GM18873 (cell line): Measurements from ENCODE around the gene GEMIN8.
A peak's percentile ranks its signal among the peaks of the same experiment; 100 is the strongest.

Experiments used
- ATAC-seq: cut with Tn5 transposase; IDR thresholded peaks from one replicate; pipeline ENCODE4 v1.9.1; 2021; ENCODE audit warnings: mild to moderate bottlenecking, moderate library complexity, moderate number of reproducible peaks; ENCODE audit not compliant: unreplicated experiment, low FRiP score

The GEMIN8 gene, protein sequence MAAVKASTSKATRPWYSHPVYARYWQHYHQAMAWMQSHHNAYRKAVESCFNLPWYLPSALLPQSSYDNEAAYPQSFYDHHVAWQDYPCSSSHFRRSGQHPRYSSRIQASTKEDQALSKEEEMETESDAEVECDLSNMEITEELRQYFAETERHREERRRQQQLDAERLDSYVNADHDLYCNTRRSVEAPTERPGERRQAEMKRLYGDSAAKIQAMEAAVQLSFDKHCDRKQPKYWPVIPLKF

DNA sequence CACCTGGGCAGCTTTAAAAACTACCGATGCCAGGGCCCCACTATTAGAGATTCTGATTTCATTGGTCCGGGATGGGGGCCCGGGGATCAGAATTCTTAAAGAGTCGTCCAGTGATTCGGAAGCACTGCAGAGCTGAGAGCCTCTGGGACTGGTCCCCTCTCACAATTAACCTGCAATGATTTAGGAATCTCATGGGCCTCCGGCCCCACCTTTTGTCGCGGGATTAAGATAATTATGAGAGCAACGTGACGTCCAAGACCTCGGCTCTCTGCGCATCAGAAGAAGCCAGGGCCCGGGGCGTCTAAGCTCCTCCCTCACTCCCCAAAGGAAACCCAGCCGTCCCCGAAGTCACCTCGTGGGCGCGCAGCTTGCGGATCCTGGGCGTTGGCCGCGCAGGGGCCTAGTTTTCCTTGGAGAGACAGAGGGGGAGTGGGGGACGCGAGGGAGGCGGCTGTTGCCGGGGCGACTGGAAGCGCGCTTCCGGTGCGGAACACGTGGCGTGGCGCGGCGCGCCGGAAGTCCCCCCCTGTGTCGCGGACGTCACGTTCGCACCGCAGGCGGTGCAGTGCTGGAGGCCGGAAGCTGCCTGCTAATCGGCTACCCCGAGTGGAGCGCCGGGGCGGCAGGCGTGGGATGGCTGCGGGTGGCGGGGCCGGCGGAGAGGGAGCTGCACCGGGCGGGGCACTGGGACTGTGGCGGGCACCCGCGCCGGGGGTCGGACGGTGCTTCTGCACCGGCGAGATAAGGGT, at the start of gene GEMIN8:
Gene GEMIN8, minus strand, starts transcription at position 468 of the 749 bp plus-strand sequence. CDS start 8,414 bp downstream, outside the sequence.
- peak; percentile 76 for ATAC-seq

DNA sequence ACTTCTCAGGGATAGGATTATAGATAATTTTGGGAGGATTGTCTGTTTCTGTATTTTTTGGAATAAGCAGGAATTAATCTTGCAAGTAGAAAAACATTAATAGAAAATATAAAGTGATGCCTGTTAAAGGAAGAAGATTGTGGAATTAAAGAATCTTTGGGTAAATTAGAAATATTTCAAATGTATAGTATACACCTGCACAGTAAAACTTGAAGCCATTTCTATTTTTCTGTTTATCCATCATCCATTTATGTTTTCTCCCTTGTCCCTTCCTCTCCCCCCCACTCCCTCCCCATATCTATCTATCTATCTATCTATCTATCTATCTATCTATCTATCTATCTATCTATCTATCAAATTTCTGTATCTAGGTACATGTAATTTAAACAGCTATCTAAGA, 46.9 kb upstream of the GEMIN8 start:
- ATAC-seq, result no peak

DNA sequence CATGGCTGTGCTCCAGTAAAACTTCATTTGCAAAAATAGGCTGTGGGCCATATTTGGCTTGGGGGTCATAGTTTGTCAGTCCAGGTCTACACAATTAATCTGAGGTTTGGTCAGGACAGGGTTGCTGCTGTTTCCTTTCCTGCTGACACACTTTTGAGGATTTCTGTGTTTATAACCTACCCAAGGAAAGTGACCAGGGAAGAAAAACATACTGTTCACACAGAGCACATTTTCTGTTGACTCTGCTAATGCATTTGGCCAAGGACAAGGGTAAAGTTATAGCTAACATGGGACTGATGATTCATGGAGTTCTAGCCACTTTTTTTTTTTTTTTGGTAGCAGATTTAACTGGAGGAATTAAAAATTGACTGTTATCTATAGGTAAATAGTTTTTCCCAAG, 43.9 kb upstream of the GEMIN8 start:
- no peak for ATAC-seq

DNA sequence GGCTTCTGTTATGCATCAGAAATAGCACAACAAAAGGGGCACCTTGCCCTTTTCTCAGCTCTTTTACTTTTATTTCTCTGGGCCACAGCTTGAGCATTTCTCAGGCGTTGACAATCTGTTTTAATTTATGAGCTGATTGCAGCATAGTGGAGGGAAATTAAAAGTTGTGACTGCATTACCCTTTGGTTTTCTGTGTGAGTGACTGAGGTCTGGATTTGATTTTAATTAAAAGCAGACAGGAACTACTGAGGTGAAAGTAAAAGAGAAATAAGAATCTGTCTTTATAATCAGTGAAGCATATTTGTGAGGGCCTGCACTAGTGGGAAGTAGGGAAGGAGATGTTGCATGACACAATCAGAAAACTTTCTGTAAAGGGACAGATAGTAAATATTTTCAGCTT, 43.4 kb upstream of the GEMIN8 start:
- no peak for ATAC-seq

DNA sequence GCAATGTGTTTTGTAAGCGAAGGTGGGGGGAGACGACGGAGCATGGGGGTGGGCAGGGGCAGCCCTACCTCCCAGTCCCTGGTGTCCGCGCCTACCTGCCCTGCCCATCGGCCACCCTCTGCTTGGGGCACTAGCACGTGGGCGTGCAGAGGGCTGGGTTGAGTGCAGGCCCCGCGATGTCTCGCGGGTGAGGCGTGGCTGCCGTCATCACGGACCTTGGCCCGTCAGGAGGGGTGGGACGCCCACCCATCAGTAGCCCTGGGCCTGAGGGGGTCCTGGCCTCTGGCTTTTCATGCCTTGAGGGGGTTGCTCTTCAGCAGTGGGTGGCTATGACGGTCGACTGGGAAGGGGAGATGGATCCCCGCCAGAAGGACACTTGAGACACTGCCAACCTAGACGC, 36.1 kb upstream of the GEMIN8 start:
- no peak for ATAC-seq

DNA sequence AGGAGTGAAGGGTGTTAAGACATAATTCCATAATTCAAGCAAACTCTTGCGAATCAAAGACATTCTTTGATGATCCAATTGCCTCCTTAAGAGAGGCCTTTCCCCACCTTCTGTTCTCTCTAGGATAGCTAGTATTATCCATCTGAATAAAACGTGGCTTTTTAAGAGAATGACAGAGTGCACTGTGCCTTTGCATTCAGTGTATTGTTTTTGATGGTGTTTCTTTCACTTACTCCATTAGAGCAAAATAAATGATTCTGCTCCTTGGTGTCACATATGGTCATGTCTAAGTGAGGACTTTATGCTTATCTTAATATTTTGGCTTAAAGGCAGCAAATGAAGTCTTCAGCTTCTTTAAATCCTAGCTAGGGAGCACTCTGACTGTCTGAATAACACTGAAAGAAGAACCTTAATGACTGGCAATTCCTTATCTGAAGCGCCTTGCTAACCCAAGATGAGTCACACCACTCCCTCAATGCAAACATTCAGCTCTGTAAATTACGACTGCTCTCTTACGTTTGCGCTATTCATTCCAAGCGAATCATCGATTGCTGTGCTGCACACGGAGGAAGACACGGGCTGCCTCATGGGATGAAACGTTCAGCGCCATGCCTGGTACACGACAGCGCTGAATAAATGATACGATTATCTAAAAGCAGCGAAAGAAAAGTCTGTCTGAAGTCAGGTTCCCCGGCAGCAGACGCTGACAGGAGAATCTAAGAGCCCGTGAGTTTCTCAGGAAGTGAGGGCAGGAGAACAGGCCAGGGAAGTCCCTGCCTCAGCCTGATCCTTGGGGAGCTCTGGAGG, 35.1 kb upstream of the GEMIN8 start:
- no peak for ATAC-seq

DNA sequence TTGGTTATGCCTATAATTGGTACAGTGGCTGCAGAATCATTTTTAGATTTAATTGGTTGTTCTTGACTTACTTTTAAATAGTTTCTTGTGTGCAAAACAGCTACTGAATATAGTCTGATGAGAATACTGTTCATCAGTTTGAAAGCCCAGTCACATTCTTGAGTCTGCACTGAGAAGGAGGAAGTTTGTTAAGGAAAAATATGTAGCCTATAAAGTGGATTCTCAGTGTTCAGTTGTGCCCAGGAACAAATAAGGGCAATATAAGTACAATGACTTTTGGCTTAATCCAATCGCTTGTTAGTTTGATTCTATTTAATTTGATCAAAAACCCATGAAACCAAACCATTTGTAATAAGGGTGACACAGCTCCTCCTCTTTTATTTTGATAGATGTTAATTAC, 32.8 kb upstream of the GEMIN8 start:
- no peak for ATAC-seq

DNA sequence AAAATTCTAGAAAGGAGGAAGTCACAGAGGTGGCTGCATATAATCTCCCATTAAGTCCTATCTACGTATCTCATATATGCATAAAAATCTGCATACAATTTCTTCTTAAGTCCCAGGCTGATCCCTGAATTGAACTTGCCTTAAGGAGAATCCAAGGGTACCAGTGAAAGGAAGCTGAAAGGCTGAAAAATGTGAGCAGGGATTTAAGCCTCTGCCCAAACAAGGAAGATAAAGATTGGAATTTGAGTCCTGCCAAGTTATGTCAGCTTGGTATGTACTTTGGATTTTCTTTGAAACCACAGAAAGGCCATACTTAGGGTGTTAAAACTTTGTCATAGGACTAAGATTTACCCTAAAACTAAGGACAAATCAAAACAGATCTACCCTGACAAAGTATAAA, 26.5 kb upstream of the GEMIN8 start:
- ATAC-seq, result no peak

DNA sequence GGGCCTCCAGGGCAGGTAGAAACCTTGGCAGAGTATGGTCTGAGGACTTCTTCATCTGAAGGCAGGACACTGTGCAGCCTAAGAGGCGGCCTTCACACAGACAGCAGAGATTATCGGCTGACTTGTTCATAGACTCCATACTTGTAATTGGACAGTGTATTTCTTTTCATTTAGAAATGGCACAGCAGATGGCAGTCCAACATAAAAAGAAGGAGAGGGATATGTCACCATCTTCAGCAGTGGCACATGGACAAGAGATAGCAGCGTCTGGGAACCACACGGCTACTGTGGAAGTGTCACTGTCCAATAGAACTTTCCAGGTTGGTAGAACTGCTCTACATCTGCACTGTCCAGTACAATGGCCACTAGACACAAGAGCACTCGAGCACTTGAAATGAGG, 21.7 kb upstream of the GEMIN8 start:
- no peak for ATAC-seq

DNA sequence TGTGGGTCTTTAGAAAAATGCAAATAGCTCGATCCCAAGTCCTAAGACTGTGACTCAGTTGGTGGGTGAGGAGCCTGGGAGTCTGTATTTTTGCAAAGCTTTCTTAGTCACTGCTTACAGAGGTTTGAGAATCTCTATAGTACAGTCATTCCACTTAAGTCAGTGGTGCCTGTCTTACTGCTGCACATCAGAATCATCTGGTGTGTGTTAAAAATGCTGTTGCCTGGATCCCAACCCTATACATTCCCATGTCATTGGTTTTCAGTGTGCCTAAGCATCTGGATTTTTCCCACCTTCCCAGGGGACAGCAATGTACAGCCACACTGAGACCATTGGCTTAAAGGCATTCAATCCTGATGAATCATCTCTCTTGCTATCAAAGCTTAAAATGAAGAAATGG, 21.0 kb upstream of the GEMIN8 start:
- ATAC-seq, result no peak

DNA sequence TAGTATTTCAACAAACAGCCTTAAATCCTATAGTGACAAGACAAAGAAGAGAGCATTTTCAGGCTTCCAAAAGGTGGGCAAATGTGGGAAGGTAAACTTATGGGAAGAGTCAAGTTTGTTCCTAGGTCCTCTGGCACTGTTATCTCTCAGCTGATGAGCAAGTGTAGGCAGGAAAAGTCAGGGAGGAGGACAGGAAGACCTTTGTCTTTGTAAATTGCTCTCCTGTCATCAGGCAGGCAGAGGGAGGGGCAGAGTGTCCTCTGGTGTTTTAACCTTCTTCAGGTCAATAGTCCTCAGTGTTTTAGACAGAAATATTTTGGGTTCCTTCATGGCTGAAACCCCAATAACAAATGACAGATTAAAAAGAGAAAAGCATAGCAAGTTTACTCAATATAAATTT, 13.5 kb upstream of the GEMIN8 start:
- no peak for ATAC-seq

DNA sequence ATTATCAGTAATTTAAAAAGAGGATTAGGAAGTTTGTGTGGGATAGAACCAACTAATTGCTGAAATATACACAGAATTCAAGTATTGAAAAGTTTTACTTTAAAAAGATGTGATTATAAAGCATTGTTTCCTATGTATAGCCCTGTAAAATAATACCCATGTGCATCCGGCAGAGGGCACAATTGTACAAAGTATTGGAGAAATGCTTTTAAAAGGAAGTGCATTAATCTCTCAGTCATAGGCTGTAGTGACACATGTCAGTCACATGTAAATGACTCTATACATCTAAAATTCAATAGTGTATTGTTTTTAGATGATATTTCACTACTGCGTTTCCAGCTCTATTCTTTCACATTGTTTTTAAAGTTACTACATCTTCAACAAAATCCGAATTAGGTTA, 9.7 kb upstream of the GEMIN8 start:
- peak; percentile 91 for ATAC-seq

DNA sequence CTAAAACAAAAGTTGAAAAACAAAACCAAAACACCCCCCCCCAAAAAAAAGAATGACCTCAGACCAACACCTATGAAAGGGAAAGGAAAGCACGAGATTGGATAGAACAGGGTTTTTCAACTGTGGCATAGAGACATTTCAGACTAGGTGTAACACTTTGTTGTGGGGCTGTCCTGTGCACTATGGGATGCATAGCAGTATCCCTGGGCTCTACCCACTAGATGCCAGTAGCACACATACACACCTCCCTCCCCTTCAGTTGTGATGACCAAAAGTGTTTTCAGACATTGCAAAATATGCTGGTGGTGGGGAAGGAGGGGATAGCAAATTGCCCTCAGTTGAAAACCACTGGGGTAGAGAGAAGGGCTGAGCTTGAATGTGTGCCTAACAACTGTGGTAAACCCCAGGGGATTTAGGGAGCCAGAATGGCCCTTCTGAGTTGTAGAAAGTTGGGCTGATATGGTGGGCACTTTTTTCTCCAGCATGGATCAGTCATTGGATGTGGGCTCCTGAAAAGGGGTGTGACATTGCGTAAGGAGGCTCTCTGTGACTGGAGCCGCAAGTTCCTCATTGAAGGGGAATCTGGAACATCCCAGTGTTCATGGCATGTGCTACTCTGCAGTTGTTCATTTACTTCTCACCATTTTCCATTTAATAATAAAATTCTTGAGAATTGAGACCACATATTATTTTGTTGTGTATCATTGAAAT, 8.8 kb upstream of the GEMIN8 start:
- ATAC-seq, result no peak

DNA sequence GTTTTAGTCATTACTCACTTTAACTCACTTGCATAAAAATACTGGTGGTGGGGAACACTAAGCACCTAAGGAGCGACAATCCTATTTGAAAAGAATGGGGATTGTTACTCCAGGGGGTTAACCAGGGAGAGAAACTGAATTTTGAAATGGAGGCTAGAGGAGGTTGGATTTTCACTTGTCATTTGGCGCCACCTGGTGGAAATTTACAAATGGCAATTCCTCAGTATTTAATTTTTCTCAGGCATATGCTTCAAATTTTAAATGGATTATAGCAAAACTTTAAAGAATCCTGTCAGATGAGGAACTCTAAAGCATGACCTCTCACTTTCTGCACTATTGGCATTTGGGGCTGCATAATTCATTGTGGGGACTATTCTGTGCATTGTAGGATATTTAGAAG, 2.7 kb upstream of the GEMIN8 start:
- no peak for ATAC-seq

DNA sequence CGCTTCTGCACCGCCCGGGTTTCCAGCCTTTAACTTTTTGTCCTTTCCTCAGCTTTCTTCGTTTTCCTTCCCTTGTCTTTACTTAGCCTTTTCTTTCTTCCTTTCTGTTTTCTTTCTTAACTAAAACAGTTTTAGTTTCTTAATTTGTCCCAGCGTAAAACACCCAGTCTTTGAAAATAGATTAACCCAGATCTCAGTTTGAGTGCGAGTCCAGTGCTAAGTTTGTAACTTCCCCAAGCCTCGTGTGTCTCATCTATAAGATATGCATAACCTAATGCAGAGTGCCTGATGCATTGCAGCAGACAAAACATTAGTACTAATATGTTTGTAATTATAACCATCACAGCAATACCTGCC, 460 bp upstream of the GEMIN8 start:
- no peak for ATAC-seq

DNA sequence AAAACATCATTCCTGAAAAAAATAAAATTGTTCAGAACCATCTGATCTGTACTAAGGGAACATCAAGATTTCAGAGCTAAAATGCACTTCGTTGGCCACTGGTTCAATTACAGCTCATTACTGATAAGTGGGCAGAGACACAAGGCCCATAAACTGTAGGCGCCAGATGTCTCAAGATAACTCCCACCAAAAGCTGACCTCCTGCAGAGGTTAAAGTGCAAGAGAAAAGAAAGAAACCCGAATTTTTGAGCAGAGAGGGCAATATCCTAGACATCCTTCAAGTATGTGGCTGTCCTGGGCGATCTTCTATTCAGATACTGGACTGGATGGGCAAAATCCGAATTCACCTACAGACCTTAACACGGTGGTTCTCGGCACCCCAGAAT, 660 bp downstream of the GEMIN8 start:
- ATAC-seq, result no peak

DNA sequence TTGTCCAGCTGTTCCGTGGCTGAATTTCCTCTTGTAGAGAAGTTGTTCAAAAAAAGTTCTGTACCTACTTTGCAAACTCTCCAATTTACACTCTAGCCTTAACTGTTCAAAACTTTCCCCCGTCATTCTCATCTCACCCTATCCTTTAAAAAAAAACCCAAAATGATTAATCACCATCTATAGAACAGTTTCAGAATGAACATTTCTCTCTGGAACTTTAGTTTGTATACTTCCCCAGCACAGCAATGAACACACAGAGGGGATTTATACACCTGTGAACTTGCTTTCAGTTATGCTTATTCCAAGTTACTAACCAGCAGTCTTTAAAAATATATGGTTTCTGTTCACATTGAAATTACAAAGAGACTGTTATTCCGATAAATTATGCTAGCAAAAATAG, 1.2 kb downstream of the GEMIN8 start:
- ATAC-seq, result no peak

DNA sequence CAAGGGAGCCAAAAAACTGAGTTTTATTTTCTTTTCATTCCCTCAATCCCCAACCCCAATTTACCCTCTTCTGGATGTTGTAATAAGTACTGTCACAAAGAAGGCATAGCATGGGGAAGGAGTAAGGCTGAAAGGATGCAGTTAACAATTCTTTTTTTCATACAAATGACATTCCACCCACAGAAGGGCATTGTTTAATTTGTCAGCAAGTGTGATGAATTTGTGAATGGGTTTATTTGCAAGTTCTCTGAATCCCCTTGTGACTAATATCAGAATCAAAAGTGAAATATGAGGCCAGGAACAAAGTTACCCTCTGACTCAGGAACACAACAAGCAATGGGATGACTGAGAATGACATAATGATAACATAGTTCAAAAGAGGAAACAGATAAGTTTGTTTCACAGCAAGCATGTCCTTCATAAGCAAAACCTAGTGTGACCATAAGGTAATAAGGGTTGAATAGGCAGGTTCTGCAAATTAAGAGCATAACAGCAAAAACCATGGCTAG, 2.1 kb downstream of the GEMIN8 start:
- peak; percentile 41 for ATAC-seq

DNA sequence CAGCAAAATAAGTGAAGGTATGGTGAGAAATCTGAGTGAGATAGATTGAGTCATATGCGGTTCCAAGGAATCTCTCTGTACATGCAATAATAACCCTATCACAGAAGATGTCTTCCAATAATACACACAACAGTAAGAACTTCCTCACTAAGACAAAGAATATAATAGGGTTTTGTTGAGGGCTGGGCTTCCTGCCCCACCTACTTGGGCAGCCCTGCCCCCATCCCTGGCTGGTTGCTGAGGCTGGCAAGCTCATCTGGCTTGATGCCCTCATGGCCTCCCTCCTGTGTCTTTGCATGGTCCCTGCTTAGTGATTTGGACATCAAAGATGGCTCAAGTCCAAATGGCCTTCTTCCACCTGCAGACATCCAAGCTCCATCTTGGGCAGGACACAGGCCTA, 2.7 kb downstream of the GEMIN8 start:
- ATAC-seq, result no peak

DNA sequence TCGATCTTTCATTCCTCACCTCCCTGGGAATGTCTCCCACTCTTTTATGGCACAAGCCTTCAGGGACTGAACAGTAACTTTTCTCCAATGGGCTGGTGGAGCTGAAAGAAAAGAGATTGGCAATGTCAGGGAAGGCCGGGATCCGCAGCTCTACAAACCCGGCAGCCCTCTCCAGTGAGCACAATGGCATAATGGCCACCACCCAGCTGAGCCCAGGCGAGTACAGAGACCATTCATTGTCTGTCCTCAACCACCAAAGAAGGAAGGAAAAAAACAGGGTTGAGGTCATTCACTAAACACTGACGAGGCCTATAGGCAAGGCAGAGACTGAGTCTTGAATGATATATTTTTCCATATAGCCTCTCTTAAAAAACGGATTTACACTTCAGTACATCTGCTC, 3.6 kb downstream of the GEMIN8 start:
- no peak for ATAC-seq

DNA sequence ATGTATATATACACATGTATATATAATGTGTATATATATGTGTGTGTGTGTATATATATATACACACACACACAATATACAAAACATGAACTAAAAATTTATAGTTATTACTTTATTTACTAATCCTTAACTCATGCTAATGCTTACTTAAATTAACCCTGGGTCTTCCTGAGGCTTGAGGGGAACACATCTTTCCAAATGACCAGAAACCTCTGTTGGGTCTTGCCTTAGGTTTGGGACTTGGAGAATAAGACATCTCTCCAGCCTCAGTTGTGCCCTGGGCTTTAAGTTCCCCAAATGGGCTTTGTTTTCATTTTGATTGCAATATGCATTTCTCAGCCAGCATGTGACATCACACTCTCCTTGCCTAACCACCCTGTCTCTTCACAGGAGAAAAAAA, 7.7 kb downstream of the GEMIN8 start:
- ATAC-seq, result no peak
